Stimulated activated CD4-positive, alpha-beta T cell treated with anti-CD3 and anti-CD28 coated beads, Interleukin-2, amount 100 ng/mL, for 24 hours (primary cell): ENCODE data around the gene LRRK2.
"Not testable (repeated sequence)": the region's sequence is repeated elsewhere in the genome, so short reads cannot be mapped to it uniquely, and the experiment has no call there.

ENCODE experiments used
- DNase-seq, 2 donors: peaks; one replicate each; pipeline ENCODE4 v3.0.0-alpha.2; 2020

LRRK2 gene

GRCh38 chr12:40325349-40325960 lies 100.7 kb downstream of the LRRK2 start:
- DNase-seq: no peak

- DNase-seq: no peak
Observed at GRCh38 chr12:40327535-40327934, 102.7 kb downstream of the LRRK2 start.

- no peak for DNase-seq
Observed at GRCh38 chr12:40330180-40330579, 105.4 kb downstream of the LRRK2 start.

GRCh38 chr12:40331886-40332285 lies 107.1 kb downstream of the LRRK2 start:
- DNase-seq: no peak

GRCh38 chr12:40335991-40336390 lies 111.2 kb downstream of the LRRK2 start:
- no peak for DNase-seq

GRCh38 chr12:40336573-40337199 lies 111.9 kb downstream of the LRRK2 start:
- DNase-seq: no peak

GRCh38 chr12:40338071-40338470 lies 113.3 kb downstream of the LRRK2 start:
- no peak for DNase-seq

- DNase-seq: no peak
Observed at GRCh38 chr12:40338621-40339020, 113.8 kb downstream of the LRRK2 start.

- DNase-seq: no peak
Observed at GRCh38 chr12:40342010-40342409, 117.2 kb downstream of the LRRK2 start.

- no peak for DNase-seq
Observed at GRCh38 chr12:40343124-40343523, 118.3 kb downstream of the LRRK2 start.

- DNase-seq: no peak
Observed at GRCh38 chr12:40344312-40344711, 119.5 kb downstream of the LRRK2 start.

- DNase-seq: no peak
Observed at GRCh38 chr12:40351976-40352375, 127.2 kb downstream of the LRRK2 start.

GRCh38 chr12:40375076-40375475 lies 150.3 kb downstream of the LRRK2 start:
- DNase-seq: no peak

GRCh38 chr12:40376533-40377267 lies 151.9 kb downstream of the LRRK2 start:
- DNase-seq: no peak

- DNase-seq: no peak
Observed at GRCh38 chr12:40378691-40379090, 153.9 kb downstream of the LRRK2 start.

- no peak for DNase-seq
Observed at GRCh38 chr12:40382217-40382616, 157.4 kb downstream of the LRRK2 start.

GRCh38 chr12:40387279-40387678 lies 162.5 kb downstream of the LRRK2 start:
- not testable (repeated sequence) for DNase-seq

- DNase-seq: no peak
Observed at GRCh38 chr12:40390980-40391379, 166.2 kb downstream of the LRRK2 start.

GRCh38 chr12:40393026-40393425 lies 168.2 kb downstream of the LRRK2 start:
- no peak for DNase-seq

- no peak for DNase-seq
Observed at GRCh38 chr12:40399656-40400055, 174.9 kb downstream of the LRRK2 start.

GRCh38 chr12:40405419-40405818 lies 180.6 kb downstream of the LRRK2 start:
- DNase-seq: no peak
